Nucleus accumbens (tissue), 56 donors: ENCODE measurements around the gene CFAP61.

Experiments used
- DNase-seq, 56 donors: peaks; one replicate each; lab custom pipeline; 2025; lab: John Stamatoyannopoulos, UW

CFAP61 gene

GRCh38 chr20:20371083-20371482, 318.8 kb downstream of the CFAP61 start:
- DNase-seq = no peak

DNA sequence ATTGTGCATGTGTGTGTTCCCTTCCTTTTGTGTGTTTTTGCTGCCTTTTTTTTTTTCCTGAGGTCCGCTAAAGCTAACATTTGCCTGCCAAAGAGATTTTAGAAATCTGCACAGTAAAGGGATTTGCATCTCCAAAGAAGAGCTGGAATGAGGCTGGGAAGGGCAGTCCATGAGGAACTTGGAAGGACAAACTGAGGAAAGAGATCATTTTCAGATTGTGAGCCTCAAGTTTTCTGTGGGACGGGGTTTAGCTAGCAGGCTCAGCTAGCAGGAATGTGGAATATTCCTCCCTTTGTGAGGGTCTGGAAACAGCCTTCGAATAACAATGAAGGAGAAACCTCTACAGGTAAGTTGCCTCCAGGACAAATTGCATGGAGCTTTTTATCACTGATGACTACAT, 319.3 kb downstream of the CFAP61 start:
- DNase-seq = no peak

- peak in 10 of 56 donors; percentile 5 to 48 (median 20) for DNase-seq
Observed at GRCh38 chr20:20373091-20373571, 320.8 kb downstream of the CFAP61 start.

DNA sequence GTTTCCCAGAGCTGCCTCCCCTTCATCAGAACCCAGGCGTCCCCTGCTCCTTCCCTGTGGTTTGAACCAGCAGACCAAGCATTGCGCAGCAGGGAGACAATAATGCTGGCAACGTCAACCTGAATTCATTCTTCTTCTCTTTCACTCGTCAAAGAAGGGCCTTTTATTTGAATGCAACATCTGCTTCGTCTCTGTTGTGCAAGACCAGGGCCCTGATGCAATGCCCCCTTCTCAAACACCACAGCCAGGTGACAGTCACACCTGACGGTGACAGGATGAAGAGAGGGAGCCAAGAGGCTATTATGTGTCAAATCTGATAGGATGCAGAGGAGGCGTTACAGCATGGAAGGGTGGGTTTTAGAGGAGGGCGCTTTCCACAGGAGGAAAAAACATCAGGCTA, 323.5 kb downstream of the CFAP61 start:
- no peak for DNase-seq

DNA sequence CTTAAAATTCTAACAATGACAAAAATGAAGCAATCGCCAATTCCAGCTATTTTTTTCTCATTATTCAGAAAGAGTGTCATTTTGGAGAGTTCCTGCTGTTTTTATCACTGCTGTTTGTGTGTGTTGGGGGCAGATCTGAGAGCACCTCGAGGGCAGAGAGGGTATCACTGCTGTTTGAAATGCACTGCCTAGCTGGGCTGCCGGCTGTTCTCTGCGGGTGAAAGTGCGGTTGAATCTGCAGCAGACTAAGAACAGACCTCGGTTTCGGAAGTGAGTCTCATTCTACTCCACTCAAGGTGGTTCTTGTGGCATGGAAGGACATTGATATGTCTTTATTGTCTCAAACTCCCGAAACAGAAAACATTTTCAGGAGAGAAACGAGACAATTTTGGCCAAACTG, 333.9 kb downstream of the CFAP61 start:
- no peak for DNase-seq

- no peak for DNase-seq
Observed at GRCh38 chr20:20390393-20390792, 338.1 kb downstream of the CFAP61 start.

DNA sequence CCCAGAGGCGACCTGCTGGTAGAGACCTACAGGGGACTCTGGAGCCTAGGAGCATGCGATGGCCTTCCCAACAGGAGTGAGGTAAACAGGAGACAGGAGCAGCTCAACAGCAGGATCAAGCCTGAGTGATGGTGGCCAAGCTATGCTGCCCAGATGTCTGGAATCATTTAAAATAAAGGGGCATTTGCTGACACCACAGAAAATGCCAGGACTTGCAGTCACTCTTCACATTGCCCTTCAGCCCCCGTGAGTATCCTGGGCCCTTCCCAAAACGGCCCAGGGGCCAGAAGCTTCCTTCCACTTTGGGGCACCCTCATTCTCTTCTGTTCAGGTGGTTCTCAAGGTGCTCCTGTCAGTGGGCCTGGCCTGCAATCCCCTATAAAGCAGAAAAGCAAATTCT, 338.8 kb downstream of the CFAP61 start:
- DNase-seq = no peak

DNA sequence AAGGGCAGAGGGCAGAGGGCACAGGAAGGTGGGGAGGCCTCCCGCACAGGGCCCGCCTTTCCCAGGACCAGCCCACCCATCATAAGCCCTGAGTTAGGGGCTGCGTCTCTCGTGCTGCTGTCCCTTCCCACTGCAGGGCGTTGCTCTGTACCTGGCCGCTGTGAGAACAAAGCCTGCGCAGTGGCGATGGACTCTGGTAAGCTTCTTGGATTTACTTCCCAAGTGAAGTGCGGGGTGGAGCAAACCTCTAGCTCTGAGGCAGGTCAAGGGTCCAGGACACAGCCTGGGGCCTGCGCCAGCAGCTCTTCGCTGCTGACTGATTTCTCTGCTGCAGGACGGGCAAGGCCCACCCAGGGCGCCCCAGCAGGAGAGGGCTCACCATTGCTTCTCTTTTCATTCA, 339.4 kb downstream of the CFAP61 start:
- DNase-seq = no peak

- DNase-seq = no peak
Observed at GRCh38 chr20:20393207-20394120, 341.1 kb downstream of the CFAP61 start.

GRCh38 chr20:20395087-20395486, 342.8 kb downstream of the CFAP61 start:
- no peak for DNase-seq

DNA sequence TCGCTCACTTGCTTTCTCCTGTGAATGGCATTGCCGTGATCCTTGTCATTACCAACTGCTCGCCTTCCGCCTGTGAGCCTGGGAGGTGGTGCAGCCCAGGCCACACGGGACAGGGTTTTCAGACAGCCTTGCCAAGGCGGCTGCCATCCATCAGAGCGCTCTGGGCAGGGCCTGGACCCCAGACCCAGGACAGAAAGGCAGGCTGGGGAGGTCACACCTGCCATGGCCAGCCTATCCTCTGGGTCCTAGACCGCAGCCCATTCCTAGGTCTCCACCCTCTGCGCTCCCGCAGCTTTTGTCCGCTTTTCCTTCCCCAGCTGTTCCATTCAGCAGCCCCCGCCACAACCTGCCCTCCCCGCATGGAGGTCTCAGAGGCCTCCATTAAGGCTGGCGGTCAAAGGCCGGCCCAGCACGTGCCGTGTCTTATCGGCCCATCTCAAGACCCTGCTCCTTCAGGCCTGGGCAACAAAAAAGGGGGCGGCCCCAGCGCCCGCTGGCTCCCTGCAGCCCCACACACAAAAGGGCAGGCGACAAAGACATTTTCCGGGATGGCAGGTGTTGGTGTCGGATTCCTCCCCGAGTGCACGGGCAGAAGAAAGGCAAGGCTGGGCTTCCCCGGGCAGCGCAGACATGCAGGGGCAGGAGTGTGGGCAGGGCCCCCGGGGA, 343.7 kb downstream of the CFAP61 start:
- no peak for DNase-seq

- no peak for DNase-seq
Observed at GRCh38 chr20:20396794-20397193, 344.5 kb downstream of the CFAP61 start.

- DNase-seq = peak in 3 of 56 donors; percentile 6 to 27 (median 7)
Observed at GRCh38 chr20:20398123-20398522, 345.8 kb downstream of the CFAP61 start.

- no peak for DNase-seq
Observed at GRCh38 chr20:20399531-20400500, 347.5 kb downstream of the CFAP61 start.

- DNase-seq = no peak
Observed at GRCh38 chr20:20401991-20402390, 349.7 kb downstream of the CFAP61 start.

DNA sequence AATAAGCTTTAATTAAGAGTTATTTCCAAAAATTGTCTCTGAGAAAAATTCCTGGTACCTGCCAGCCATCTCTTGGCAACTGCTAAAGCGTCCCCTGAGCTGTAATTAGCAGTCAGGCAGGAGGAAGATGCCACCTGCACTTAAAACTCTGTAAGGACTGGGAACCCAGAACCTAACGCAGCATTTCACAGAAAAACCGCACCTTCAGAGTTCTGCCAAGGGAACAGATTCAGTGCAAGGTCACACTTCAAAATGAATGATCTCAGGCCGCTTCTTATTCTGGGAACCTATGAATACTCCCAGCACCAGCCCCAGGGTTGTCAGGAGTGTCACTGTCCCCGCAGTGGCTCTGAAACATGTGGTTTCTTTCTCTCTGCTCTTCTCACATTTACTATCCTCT, 352.3 kb downstream of the CFAP61 start:
- DNase-seq = no peak

- DNase-seq = no peak
Observed at GRCh38 chr20:20405623-20406022, 353.3 kb downstream of the CFAP61 start.

- DNase-seq = no peak
Observed at GRCh38 chr20:20406306-20406705, 354.0 kb downstream of the CFAP61 start.

GRCh38 chr20:20407891-20408805, 355.8 kb downstream of the CFAP61 start:
- peak in 32 of 56 donors; percentile 9 to 71 (median 34) for DNase-seq
